ENCODE data around the gene CSH2.
"Not testable (repeated sequence)": the region's sequence is repeated elsewhere in the genome, so short reads cannot be mapped to it uniquely, and the experiment has no call there.

Gene CSH2

DNA sequence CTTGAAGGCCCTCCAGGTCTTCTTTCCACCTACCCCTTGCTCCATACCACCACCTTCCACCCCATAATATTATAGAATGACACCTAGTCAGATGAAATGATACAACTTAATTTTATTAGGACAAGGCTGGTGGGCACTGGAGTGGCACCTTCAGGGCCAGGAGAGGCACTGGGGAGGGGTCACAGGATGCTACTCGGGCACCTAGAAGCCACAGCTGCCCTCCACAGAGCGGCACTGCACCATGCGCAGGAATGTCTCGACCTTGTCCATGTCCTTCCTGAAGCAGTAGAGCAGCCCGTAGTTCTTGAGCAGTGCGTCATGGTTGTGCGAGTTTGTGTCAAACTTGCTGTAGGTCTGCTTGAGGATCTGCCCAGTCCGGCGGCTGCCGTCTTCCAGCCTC lies 21.3 kb upstream of the CSH2 start:
- DNase-seq: not testable (repeated sequence)

DNA sequence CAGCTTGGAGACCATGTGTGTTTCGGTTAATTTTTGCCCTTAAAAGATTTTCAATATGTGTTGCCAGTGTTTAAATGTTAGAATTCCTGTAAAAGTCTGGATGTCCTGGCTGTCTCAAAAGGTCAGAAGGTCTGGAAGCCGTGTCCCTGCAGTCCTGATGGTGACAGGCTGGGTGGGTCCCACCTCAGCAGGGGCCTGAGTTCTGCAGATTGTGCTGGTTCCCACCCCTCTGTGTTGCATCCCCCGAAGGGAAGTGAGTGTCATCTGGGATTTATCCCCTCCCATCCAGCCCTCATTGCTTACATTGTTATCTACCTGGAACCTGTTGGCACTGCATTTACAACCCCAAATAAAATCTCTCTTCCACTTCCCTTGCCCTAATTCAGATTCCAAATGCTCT lies 20.5 kb upstream of the CSH2 start:
- not testable (repeated sequence) for DNase-seq

DNA sequence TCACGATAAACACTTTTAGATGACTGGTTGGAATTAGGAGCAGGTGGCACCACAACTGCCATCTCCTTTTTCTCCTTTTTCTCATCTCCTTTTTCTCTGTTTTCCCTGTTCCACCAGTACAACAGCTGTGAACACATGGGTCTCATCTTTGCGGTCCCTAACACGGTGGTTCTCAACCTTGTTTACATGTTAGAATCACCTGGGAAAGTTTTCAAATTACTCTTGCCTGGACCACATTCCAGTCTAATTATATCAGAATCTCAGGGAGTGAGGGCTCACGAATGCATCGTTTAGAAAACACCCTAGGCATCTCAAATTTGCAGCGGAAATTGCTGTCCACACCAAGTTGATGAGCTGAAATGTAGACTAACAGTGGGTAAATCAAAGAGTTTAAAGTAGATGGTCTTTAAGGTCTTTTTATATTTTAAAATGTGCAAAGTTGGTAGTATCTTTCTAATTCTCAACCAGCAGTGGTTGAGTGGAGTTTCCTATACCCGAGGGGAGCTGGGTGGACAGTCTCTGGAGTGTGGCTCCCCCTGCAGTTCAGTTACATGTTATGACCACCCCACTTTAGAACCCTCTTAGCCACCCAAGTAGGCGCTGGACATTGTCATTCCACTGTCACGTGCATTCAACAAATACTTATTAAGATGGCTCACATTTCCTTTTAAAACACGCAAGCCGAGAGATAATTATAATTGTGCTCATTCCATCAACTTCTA lies 19.0 kb upstream of the CSH2 start:
- DNase-seq: not testable (repeated sequence)

DNA sequence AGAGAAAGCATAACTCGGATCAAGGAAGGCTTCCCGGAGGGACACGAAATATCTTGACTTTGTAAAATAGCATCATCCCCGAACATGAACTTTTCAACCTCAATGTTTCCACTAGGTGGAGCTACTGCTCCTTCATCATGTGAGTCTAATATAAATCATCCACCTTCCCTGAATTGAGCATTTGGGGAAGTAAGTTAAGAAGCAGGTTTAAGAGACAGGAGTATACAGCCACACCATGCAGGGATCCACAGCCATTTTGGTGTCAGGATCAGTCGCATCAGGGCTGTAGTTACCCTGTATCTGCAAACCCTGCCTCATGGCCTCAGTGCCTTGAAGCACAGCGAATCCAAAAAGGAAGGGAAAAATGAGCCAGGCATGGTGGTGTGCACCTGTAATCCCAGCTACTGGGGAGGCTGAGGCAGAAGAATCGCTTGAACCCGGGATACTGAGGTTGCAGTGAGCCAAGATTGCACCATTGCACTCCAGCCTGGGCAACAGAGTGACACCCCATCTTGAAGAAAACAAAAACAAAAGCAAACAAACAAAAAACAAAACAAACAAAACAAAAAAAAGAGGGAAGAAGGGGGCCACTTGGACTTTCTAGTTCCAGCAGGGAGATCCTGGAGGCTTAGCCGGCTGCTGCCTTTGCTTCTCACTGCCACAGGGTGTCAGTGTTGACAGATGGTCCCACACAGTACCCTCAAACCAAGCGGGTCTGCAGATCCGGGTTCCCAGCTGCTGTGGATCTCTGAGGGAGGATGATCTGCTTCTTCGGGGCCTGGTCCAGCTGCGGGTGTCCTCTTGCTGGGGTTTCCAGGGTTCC lies 15.8 kb upstream of the CSH2 start:
- DNase-seq: peak; percentile 15

DNA sequence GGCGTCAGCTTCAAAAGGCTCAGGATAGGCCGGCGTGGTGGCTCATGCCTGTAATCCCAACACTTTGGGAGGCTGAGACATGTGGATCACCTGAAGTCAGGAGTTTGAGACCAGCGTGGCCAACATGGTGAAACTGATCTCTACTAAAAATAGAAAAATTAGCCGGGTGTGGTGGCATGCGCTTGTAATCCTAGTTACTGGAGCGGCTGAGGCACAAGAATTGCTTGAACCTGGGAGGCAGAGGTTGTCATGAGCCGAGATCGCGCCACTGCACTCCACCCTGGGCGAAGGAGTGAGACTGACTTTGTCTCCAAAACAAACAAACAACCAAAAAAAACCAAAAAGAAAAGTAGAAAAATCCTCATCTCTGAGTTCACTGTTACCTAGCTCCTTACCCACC lies 11.6 kb upstream of the CSH2 start:
- not testable (repeated sequence) for DNase-seq

DNA sequence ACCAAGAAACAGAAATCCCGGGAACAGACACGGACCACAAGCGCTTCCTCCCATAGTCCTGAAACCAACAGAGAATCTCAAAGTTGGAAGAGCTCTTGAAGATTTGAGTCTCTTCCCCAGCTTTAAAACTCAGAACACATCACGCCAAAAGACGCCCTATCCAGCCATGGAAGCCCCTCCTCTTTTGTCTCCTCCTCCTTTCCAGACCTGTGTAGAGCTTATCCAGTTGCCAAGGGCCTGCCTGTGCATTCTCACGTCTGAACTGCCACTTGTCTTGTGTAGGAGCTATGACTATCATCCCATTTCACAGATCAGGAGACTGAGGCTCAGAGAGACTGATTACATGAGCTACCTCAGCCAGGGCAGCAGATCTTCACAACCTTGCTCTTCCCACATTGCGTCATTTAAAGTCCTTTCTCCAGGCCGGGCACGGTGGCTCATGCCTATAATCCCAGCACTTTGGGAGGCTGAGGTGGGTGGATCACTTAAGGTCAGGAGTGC lies 9.2 kb upstream of the CSH2 start:
- DNase-seq: not testable (repeated sequence)

DNA sequence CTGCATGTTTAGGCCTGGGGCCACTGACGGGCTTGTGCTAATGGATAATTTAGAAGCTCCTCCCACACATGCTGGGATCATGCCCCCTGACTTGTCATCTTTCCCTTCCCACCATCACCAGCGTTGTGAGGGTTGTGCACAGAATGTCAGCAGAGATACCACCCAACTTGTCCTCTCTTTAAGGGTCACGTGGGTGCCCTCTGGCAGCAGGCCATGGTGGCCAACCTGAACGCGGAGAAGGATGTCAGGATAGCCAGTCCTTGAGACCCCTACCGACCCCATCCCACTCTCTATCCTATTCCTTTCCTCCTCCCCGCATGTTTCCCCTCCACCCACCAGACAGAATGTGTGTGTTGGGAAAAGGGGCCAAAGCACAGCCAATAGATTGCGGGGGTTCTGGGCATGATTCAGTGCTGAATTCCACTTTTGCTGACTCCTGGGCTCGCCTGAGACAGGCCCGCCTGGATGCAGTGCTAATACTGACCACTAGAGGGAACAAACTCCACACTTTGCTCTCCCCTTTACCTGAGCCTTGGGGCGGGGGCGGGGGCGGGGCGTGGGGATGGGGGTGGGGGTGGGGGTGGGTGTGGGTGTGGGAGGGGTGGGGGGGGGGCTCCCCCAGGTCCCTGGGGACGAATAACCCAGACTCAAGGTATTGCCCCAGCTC lies 8.6 kb upstream of the CSH2 start, which contains the start of gene GH2:
Gene GH2 (minus strand): TSS at position 10 of the 667 bp plus-strand sequence. CDS start 143 bp downstream, outside the sequence.
- peak; percentile 53 for DNase-seq

DNA sequence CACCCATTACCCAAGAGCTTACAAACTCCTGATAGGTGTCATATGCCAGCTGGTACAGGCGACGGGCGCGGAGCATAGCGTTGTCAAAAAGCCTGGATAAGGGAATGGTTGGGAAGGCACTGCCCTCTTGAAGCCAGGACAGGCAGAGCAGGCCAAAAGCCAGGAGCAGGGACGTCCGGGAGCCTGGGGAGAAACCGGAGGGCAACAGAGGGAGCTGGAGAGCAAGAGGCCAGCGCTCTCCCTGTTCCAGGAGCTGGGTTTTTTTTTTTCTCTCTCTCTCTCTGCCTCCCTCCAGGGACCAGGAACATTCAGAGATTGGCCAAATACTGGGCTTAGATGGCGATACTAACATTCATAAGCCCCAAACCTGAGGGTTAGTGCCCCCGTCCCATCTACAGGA lies 7.9 kb upstream of the CSH2 start:
- DNase-seq: not testable (repeated sequence)

DNA sequence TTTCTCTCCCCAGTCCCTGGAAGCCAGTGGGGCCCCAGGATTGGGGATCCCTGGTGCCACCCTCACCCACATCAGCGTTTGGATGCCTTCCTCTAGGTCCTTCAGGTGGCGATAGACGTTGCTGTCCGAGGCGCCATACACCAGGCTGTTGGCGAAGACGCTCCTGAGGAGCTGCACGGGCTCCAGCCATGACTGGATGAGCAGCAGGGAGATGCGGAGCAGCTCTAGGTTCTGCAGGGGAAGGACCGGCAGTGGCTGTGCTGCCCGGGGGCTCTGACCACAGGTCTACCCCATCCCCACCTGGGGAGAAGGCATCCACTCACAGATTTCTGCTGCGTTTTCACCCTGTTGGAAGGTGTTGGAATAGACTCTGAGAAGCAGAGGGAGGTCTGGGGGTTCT lies 7.2 kb upstream of the CSH2 start:
- no peak for DNase-seq

DNA sequence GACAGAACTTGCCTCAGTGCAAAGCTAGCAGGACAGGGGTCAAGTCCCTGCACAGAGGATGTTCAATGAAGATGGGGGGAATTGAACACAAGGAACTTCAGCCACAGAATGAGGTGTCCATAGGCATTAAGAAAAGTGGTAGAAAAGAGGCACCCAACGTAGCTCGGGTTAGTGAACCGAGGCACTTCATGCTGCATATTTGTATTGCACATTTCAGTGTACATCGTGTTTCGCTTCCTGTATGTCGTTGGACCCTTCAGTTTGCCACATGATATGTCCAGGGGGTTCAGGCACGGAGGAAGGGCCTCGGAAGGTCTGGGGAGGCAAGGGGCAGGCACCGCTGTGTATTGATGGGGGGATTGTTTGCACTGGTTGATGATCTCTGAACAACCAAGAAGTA lies 4.9 kb upstream of the CSH2 start:
- not testable (repeated sequence) for DNase-seq

DNA sequence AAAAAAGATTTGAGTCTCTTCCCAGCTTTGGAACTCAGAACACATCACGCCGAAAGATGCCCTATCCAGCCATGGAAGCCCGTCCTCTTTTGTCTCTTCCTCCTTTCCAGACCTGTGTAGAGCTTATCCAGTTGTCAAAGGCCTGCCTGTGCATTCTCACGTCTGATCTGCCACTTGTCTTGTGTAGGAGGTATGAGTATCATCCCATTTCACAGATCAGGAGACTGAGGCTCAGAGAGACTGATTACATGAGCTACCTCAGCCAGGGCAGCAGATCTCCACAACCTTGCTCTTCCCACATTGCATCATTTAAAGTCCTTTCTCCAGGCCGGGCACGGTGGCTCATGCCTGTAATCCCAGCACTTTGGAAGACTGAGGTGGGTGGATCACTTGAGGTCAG lies 1.2 kb upstream of the CSH2 start:
- not testable (repeated sequence) for DNase-seq

DNA sequence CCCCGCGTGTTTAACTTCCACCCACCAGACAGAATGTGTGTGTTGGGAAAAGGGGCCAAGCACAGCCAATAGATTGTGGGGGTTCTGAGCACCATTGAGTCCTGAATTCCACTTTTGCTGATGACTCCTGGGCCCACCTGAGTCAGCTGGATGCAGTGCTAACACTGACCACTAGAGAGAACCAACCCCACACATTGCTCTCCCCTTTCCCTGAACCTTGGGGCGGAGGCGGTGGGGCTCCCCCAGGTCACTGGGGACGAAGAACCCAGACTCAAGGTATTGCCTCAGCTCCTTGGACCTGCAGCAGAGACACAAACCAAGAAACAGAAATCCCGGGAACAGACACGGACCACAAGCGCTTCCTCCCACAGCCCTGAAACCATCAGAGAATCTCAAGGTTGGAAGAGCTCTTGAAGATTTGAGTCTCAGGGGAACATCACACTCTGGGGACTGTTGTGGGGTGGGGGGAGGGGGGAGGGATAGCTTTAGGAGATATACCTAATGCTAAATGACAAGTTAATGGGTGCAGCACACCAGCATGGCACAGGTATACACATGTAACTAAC lies 667 bp upstream of the CSH2 start:
- not testable (repeated sequence) for DNase-seq

DNA sequence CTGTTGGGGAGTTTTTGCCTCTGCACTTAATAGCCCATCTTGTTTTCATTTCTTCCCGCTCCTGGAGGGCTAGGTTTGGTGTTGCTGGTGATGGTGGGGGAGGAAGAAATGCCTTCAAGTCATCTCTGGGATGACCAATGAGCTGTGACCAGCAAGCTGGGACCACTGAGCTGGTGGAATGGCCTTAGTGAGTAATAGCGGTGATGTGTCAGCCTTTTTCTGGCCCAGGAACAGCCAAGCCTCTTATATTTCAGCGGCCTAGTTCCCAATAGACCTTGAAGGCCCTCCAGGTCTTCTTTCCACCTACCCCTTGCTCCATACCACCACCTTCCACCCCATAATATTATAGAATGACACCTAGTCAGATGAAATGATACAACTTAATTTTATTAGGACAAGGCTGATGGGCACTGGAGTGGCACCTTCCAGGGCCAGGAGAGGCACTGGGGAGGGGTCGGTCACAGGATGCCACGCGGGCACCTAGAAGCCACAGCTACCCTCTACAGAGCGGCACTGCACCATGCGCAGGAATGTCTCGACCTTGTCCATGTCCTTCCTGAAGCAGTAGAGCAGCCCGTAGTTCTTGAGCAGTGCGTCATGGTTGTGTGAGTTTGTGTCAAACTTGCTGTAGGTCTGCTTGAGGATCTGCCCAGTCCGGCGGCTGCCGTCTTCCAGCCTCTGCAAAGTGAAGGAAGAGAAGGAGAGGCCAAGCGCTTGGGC lies 1.7 kb downstream of the CSH2 start:
- not testable (repeated sequence) for DNase-seq

DNA sequence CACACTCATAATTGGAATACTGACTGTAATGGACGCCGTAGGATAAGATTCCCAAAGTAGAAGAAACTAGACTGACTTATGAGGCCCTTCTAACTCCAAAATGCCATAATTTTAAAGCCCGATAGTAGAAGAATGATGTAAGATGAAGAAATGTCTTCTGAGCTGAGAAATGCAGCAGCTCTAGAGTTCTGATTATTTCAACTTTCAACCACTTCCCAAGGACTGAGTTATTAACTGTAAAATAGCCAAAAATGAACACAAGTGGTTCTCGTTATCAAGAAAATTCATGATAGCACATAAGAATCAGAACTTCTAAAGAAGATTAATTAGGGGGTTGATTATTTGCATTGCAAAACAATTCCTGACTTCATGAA lies 3.2 kb downstream of the CSH2 start:
- DNase-seq: not testable (repeated sequence)

DNA sequence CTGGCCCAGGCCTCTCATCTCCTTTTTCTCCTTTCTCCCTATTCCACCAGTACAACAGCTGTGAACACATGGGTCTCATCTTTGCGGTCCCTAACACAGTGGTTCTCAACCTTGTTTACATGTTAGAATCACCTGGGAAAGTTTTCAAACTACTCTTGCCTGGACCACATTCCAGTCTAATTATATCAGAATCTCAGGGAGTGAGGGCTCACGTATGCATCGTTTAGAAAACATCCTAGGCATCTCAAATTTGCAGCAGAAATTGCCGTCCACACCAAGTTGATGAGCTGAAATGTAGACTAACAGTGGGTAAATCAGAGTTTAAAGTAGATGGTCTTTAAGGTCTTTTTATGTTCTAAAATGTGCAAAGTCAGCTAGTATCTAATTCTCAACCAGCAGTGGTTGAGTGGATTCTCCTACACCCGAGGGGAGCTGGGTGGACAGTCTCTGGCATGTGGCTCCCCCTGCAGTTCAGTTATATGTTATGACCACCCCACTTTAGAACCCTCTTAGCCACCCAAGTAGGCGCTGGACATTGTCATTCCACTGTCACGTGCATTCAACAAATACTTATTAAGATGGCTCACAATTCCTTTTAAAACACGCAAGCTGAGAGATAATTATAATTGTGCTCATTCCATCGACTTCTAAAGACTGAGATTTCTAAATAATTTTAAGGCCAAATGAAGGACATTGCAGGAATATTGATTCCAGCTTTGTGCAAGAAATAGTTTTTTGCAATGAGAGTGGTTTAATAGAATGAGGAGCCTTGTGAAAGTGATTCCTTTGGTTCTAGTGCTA lies 3.8 kb downstream of the CSH2 start:
- DNase-seq: peak; percentile 57

DNA sequence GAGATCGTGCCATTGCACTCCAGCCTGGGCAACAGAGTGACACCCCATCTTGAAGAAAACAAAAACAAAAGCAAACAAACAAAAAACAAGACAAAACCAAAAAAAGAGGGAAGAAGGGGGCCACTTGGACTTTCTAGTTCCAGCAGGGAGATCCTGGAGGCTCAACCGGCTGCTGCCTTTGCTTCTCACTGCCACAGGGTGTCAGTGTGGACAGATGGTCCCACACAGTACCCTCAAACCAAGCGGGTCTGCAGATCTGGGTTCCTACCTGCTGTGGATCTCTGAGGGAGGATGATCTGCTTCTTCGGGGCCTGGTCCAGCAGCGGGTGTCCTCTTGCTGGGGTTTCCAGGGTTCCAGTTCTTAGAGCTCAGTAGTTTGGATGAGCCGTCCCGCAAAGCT lies 6.9 kb downstream of the CSH2 start:
- DNase-seq: not testable (repeated sequence)

DNA sequence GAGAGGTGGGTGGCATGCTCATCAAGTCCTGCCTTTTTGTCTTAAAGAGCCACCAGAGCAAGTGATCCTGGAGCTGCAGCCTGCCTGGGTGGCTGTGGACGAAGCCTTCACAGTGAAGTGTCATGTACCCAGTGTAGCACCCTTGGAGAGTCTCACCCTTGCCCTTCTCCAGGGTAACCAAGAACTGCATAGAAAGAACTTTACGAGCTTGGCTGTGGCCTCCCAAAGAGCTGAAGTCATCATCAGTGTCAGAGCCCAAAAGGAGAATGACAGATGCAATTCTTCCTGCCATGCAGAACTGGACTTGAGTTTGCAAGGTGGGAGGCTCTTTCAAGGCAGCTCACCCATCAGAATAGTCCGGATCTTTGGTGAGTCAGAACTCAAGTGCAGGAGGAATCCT lies 14.2 kb downstream of the CSH2 start:
- no peak for DNase-seq

DNA sequence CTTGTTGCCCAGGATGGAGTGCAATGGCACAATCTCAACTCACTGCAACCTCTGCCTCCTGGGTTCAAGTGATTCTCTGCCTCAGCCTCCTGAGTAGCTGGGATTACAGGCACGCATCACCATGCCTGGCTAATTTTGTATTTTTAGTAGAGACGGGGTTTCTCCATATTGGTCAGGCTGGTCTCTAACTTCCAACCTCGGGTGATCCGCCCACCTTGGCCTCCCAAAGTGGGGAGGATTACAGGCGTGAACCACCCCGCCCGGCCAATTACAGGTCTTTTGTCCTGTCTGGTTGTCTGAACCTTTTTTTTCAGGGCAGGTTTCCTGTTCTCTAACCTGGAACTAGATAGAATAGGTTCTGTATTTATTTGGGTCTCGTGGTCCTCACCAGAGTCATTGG lies 17.1 kb downstream of the CSH2 start:
- not testable (repeated sequence) for DNase-seq

DNA sequence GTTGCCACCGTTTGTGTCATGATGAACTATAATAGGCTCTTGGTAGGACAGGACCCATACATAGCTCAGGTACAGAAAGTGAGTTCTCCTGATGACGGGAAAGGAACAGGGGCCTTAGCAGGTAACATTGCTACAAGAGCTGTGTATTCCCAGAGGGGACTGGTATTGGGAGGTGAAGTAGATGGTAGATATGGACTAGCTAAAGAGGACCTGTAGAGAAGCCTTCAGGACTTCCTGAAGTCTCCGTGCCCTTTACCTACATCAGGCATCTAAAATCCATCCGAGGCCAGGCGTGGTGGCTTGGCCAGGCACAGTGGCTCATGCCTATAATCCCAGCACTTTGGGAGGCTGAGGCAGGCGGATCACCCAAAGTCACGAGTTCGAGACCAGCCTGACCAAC lies 18.3 kb downstream of the CSH2 start:
- DNase-seq: no peak

DNA sequence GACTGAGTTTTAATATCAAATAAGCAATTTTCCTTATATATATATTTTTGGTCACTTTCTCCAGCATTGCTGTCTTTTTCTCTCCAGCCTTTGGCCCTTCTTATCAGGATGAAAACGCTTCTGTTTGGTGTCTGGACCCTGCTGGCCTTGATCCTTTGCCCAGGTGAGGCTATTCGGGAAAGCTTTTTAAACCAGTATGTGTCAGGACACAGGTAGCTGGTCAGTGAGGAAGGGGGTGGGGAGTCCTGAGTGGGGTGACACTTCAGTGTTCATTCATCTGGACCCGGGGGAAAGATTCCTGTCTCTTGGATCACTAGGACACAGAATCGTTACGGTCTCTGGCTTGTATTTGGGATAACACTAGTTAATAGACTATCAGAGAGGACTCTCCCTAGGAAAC lies 18.8 kb downstream of the CSH2 start:
- no peak for DNase-seq

DNA sequence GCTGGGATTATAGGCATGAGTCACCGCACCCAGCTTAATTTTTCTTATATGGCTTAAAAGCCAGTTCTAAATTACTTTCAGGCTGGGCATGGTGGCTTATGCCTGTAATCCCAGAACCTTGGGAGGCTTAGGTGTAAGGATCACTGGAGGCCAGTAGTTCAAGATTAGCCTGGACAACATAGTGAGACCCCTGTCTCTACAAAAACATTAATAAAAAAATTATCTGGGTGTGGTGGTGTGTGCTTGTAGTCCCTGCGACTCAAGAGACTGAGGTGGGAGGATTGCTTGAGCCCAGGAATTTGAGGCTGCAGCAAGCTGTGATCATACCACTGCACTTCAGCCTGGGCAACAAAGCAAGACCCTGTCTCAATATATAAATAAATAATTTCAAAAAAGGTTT lies 20.2 kb downstream of the CSH2 start:
- no peak for DNase-seq

DNA sequence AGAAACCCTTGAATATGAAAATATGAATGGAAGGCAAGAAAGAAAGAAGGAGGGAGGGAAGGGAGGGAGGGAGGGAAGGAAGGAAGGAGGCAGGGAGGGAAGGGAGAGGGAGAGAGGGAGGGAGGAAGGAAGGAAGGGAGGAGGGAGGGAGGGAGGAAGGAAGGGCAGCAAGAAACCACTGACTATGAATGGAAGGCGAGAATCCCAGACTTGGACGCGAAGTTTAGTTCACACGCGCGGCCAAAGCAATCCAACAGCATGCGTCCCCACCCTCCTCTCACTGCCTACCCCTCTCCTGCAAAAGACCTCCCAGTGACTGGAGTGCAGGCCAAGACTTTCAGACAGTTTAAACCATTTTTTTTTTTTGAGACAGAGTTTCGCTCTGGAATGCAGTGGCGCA lies 23.1 kb downstream of the CSH2 start:
- DNase-seq: no peak

Measured in NCI-H226 (cell line).